HUDEP-2 (cell line): Measurements from ENCODE around the gene HAGH.

Experiments used
- DNase-seq, 76 experiments: peaks; one replicate each; lab custom pipeline; 2025; ENCODE audit not compliant: unreplicated experiment in 76 of 76; lab: John Stamatoyannopoulos, UW

Gene HAGH

DNA sequence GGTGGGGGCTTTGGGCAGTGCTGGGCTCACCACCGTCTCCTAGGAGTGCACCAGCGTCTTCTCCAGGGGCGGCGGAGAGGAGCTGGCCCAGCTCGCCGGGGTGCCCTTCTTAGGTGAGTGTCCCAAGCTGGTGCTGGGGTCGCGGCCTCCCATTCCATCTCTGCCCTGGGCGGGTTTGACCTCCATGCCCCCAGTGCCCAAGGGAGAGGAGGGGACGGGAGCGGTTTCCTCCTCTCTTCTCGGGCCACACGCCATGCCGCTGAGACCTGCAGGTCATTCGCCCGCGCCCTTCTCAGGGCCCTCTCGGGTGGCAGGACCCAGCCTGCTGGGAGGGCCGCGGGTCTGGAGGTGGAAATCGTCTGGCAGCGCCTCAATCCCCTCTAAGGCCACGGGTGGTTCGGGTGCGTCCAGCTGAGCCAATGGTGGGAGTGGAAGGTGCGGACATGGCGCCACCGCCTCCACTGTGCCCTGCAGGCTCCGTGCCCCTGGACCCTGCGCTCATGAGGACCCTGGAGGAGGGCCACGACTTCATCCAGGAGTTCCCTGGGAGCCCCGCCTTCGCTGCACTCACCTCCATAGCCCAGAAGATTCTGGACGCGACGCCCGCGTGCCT is 38.4 kb downstream of the HAGH start:
- no peak for DNase-seq

DNA sequence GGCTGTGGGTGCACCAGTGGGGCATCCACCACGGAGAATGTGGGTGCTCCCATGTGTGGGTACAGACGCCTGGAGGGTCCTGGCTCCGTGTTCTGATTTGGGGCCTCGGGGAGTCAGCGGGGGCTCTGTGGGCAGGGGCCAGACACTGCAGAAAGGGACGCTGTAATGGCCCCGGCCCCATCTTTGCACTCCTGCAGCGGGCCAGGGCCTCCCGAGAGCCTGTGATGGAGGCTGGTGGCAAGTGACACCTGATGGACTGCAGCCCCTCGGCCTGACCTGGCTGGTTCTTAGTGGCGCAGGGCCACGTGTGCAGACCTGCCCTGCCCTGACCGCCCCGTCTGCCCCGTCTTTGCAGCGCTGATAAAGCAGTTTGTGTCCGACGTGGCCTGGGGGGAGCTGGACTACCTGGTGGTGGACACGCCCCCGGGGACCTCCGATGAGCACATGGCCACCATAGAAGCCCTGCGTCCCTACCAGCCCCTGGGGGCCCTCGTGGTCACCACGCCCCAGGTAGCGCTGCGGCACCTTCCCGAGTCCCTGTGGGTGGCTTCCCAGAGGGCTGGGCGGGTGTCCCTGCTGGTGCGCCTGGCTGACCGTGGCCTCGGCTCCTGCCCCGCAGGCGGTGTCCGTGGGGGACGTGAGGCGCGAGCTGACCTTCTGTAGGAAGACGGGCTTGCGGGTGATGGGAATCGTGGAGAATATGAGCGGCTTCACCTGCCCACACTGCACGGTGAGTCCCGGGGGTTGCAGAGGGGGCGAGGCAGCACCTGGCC is 39.1 kb downstream of the HAGH start:
- no peak for DNase-seq

DNA sequence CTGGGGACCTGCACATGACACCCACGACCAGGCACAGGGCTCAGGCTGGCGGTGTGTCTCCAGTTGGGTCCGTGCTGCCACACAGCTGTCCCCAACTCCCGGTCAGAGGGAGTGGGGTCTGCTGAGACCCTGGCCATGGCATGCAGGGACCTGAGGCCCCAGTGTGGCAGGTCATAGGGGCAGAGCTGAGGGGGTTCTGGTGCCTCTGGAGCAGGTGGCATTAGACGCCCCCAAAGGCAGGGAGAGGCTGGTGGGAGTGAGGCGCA is 39.6 kb downstream of the HAGH start:
- no peak for DNase-seq

DNA sequence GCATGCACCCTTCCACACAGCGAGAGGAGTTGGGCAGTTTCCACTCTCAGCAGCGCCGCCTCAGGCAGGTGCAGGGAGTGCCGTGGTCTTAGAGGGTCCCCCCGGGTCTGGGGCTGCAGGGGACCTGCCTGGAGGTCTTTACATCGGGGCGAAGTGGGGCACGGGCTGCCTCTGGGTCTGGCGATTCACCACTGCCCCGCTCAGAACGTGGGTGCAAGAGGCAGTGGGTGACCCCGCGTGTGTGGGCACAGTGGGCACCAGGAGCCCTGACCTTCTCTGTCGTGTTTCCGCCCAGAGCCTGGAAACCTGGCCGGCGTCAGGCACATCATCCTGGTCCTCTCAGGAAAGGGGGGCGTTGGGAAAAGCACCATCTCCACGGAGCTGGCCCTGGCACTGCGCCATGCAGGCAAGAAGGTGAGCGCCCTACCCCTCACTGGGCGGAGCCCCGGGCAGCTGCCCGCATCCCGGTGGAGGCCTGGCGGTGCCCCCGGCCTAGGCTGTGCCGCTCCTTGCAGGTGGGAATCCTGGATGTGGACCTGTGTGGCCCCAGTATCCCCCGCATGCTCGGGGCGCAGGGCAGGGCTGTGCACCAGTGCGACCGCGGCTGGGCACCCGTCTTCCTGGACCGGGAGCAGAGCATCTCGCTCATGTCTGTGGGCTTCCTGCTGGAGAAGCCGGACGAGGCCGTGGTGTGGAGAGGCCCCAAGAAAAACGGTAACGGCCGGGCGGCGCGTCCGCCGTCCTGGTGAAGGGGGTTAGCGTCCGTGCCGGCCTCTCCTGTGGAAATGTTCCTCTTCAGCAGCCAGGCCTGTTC is 40.2 kb downstream of the HAGH start:
- DNase-seq: no peak

DNA sequence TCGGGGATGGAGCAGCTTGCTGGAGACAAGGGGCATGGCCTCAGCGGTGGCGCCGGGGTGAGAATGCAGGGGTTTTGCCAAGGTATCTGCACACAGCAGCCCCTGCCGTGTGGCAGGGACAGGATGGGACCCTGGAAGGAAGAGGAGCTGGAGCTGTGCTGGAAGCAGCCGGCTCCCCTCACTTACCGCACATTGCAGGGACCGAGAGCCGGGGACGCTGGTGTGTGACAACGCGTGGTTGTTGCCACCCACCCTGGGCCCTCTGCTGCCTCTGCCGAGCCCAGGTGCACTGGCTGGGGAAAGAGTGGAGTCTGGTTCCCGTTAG is 40.8 kb downstream of the HAGH start:
- DNase-seq: no peak

DNA sequence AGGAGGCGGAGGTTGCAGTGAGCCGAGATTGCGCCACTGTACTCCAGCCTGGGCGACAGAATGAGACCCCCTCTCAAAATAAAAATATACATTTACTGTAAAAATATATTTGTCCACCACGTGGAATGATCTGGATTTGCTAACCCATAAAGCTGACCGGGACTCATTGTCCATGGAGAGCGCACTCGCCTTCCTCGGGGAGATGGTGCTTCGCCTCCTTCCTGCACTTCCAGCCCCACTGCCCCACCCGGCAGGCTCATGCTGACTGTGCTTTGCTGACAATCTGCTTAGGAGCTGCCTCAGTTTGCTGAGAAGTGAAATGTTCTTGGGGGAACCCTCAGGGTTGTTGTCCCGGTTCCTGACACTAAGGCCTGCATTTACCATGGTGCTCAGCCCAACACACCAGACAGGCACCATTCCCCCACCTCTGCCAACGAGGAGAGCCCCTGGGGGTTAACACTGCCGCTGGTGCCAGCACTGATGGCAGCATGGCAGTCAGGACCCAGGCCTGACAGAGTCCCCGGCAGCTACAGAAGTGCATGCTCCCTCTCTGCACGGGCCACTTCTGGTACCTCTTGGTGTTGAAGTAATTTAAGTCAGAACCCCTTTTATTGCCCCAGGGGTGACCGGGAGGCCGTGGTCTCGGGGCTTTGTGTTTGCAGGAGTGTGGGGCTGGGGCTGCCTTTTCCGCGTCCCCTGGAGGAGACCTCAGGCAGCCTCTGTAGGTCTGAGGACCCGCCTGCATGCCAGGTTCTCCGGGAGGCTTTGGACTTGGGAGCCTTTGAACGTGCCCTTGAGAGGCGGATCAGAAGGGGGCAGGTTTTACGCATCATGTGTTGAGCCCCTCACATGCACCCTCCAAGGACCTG is 41.4 kb downstream of the HAGH start:
- DNase-seq: no peak

DNA sequence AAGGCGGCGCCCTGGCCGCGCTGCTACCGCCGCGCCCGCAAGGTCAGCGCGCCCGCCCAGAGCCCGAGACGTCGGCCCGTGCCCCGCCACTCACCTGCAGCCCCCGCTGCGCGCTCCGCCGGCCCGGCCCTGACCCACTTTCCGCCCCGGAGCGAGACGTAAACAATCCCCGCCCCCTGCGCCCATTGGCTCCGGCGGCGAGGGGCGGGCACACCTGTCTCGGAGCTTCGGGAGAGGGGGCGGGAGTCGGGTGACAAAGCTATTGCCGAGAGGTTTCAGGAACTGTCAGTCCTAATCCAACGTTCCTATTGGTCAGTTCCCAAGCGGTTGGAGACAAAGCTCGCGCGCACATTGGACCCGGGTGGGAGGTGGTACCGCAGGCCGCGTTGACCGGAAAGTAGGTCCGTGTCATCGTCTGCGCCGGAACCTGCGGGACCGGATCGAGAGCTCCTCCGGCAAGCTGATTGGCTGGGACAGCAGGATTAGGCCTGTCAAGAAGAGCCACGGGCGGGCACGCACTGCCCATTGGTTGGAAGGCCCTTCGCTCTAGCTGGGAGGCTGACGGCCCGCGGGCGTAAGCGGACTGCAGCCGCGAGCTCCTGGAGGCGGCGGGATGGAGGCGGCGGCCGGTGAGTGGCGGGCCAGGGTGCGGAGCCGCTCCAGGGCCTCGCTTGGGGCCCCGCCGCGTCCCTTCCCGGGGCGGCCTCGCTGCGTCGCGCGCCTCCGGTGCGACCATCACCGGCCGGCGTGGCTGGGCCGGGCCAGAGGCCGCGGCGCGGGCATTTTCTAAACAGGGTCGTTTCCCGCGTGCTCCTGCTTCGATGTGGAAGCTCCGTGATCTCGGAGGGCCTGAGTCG is 44.0 kb downstream of the HAGH start, which contains the start of the genes NUBP2 and SPSB3:
Gene NUBP2, plus strand, starts transcription at position 553 of the 857 bp plus-strand sequence. Its CDS starts 61 bp downstream, at position 614.
Gene SPSB3, minus strand, starts transcription at position 164 of the 857 bp plus-strand sequence. CDS start 1,088 bp downstream, outside the sequence.
- DNase-seq: peak in 75 of 76 experiments; percentile 47 to 100 (median 99)

DNA sequence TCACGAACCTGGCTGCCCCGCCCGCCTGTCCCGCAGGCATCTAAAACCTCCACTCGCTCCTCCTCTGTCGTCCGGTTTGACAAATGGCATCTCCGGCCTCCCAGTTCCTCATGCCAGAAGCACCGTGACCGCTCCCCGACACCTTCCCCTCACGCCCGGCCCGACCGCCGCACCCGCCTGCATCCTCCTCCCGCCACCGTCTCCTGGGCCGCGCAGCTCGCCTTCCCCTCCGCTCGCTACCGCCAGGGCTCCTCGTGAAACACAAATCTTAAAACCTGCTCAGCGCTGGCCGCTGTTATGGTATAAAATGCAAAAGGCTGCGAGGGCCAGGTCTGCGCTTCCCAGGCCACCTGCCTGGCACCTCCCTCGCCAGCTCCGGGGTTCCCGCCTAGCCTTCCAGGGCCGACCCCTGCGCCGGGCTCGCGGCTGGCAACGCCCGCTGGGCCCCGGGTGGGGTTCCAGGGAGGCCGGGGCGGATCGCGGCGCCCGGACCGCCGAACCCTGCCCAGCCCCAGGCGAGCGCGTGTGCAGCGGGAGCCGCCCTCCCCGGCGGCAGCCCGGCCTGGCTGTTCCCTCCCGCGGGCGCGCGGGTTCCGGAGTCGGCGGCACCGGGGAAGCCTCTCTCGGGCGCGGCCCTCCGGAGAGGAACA is 44.7 kb downstream of the HAGH start:
- peak in 9 of 76 experiments; percentile 19 to 62 (median 42) for DNase-seq

DNA sequence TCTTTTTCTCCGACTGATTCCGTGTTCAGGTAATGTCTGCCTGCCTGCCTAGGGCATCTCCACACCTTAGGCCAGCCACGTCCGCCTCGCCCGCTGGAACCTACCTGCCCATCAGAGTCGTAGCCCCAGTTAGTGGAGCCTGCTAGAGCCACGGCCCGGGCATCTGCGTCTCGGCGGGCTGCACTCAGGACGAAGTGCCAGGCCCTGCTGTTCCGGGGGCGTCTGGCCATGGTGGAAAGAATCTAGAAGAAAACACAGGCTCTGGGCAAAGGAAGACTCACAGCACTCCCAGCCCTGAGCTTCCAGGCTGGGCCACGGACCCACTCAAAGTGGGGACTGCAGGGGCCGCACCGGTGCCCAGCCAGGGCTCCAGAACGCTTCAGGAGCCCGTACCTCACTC is 45.4 kb downstream of the HAGH start:
- no peak for DNase-seq

DNA sequence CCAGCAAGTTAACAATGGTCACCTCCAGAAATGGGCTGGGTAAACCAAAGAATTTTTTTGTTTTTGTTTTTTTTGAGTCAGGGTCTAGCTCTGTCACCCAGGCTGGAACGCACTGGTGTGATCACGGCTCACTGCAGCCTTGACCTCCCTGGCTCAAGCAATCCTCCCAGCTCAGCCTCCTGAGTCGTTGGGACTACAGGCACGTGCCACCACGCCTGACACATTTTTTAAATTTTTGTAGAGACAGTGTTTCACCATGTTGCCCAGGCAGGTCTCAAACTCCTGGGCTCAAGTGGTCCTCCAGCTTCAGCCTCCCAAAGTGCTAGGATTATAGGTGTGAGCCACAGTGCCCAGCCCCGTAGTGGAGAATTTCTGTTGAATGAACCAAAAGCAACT is 46.0 kb downstream of the HAGH start:
- no peak for DNase-seq

DNA sequence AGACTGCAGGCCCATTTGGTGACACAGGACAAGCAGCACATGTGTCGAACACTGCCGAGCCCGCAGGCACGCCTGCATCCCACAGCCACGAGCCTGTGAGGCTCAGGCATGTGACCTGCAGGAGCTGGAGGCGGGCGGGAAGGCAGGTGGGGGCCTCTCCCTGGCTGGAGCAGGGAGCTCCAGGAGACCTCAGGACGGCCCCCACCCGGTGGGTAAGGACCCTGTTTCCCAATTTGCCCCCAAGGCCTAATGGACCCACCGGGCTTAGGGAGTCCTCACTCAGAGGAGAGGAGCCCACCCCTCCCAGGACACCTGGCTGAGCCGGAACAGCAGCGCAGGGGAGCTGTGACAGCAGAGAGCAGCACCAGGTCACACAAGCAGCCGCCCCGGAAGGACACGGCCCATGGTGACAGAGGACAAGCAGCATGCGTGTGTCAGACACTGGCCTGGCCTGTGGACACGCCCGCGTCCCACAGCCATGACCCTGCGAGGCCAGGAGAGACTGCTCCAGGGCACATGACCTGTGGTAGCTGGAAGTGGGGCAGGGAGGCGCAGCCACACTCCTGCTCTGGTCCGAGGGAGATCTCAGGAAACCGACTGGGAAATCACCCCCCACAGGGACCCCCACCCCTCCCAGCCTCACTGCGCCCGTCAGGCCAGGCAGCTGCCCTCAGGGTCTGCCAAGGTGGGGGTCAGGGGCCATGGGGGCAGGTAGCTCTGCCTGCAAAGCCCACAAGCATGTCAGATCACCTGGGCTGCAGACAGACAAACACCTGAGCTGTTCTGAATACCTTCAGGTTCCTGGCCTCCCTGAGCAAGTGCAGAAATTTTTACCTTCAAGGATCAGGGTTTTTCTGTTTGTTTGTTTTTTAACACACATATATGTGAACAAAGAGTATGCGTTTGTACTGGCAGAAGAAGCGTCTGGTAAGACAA is 46.6 kb downstream of the HAGH start:
- no peak for DNase-seq

DNA sequence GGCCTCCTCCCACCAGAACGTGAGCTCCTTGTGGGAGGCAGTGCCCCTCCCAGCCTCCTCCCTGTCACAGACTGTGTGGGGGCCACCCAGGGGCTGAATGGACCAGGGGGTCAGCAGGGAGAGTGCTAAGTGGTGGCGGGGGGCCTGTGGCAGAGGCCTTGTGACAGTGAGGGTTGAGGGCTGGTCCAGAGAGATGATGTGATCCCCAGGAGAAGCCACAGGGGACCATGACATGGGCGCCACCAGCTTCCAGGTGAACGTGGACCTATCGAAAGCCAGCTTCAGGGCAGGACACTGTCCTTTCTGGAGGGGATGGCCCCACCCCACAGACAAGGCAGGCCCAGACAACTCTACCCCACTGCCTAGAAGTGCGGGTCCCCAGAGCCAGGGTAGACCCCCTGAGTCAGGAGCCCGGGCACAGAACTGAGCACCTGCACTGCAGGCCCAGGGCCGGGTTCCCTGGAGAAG is 47.4 kb downstream of the HAGH start:
- no peak for DNase-seq

DNA sequence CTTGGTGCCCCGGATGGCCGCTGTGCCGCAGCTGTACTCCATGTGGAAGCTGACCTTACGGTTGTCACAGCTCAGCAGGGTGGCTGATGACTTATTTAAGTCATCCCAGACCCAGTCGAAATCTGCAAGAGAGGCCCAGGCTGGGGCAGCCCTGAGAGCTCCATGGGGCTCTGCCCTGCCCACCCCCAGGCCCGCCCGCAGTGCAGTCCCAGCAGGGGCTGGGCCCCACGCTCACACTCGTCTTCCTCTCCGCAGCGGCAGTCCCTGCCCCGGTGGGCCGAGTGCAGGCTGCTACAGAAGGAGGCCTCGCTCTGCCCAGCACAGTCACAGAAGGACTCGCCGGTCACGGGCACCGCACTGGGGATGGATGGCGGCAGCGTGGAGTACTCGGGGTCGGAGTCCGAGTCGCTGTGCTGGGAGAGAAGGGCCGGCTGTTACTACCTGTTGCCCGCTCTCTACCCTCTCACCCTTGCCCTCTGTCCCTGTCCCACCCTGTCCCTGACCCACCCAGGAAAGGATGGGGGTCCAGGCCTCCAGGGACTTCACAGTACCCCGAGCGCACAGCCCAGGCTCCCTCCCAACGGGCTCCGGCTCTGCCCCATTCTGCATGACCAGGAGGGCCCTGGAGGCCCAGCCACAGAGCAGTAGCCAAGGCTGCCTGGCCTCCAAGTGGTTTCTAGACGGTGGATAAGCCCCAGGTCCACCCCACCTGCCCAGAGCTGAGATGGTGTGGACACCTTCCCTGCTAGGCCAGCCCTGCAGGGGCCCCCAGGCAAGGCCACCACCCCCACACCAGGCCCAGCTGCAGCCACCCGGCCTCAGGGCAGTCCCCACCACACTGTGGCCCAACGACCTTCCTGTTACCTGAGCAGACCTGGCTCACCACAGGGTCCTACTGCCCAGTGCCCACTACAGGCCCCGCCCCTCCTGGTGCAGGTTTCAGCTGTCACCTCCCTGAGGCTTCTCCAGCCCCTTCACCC is 48.1 kb downstream of the HAGH start:
- DNase-seq: no peak

DNA sequence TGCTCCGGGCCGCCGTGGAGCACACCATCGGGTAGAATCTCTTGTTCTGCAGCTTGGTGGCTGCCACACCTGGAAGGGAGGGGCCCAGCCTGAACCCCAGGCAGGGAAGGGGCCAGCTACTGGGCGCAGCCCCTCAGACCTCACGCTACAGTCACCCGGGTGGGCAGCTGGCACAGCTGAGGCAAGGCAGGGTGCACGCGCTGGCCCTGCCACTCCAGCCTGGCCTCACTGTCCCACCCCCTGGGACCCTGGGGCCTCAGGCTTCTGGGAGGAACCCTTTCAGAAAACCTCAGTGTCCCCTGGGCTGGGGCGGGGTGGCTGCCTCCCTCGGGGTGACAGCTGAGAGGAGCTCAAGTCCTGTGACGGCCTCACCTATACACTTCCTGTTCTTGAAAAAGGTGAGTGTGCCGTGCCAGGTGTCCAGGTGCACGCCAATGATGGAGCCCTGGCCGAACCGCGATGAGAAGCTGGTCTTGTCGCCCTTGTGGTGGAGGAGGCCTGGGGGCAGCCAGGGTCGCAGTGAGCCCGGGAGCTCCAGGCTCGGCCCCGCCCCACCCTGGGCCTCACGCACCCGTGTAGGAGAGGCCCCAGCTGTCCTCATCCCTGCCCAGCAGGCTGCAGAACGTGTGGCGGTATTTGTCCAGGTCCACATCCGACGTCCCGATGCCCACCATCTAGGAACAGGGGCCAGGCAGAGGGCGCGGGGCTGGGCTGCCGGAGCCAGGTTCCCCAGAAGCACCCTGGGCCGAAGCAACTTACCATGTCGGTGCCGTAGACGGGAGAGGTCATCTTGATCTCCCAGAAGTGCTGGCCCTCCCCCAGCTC is 49.0 kb downstream of the HAGH start:
- no peak for DNase-seq

DNA sequence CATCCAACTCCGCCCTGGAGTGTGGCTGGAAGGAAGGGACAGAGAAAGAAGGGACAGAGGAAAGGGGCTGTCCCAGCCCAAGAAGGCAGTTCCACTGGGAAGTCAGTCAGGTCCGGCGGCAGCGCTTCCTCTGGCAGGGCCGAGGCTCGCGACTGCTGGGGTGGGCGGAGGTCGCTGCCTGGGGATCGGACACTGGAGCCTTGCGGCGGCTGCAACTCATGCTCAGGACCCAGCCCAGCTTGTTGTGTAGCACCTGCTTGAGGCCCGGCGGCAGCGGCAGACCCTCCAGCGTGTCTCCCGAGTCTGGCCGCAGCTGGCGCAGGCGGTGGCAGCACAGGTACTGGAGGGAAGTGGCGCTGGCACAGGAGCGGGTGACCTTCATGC is 49.6 kb downstream of the HAGH start:
- DNase-seq: no peak

DNA sequence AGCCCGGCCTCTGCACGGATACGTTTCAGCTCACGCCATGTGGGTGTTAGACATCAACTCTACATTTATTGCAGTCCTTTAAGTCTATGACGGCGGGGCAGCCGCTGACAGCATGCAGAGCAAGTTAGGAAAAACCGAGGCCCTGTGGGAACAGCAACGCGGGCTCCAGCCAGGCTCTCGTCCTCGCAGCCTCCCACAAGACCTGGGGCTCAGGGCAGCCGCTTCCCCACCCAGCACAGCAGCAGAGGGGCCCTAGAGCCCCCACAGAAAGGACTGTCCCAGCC is 50.0 kb downstream of the HAGH start:
- DNase-seq: no peak
